Spleen (tissue), 11 donors: ENCODE results near the gene SGK2. TPM values are rescaled to one million over a fixed set of nuclear protein-coding genes. Genes with fewer than 3 reads are reported as not detected.

Experiments
- DNase-seq: peaks from one replicate; pipeline ENCODE4 v3.0.0-alpha.2; 2020
- H3K27ac ChIP-seq, 8 donors: fragments of 200-600 bp; sonication (generic) in 7 of 8; 1 replicate in 4 of 8; 2 replicates in 4 of 8; pipeline versions ENCODE4 v1.5.0 to v1.8.0; 2016 to 2021; ENCODE audit warnings: inconsistent platforms in 4 of 8, mild to moderate bottlenecking in 4 of 8, moderate library complexity in 1 of 8
- H3K27me3 ChIP-seq, 7 donors: fragments of 200-600 bp; sonication (generic) in 6 of 7; replicated peaks in 1 of 7; 1 replicate in 4 of 7; 2 replicates in 3 of 7; pipeline versions ENCODE4 v1.5.0 to v1.8.0; 2016 to 2021; ENCODE audit warnings: inconsistent platforms in 3 of 7, mild to moderate bottlenecking in 1 of 7
- H3K36me3 ChIP-seq, 6 donors: fragments of 200-600 bp; sonication (generic) in 5 of 6; 1 replicate in 4 of 6; 2 replicates in 2 of 6; pipeline versions ENCODE4 v1.5.0 to v1.8.0; 2016 to 2021; ENCODE audit warnings: inconsistent platforms in 2 of 6
- H3K4me1 ChIP-seq, 6 donors: fragments of 200-600 bp; sonication (generic) in 5 of 6; 1 replicate in 3 of 6; 2 replicates in 3 of 6; pipeline versions ENCODE4 v1.5.0 to v1.8.0; 2016 to 2021; ENCODE audit warnings: inconsistent platforms in 3 of 6
- H3K4me3 ChIP-seq, 8 donors: fragments of 200-600 bp; sonication (generic) in 7 of 8; 1 replicate in 4 of 8; 2 replicates in 4 of 8; pipeline versions ENCODE4 v1.5.0 to v1.8.0; 2016 to 2021; ENCODE audit warnings: inconsistent platforms in 4 of 8, mild to moderate bottlenecking in 4 of 8, moderate library complexity in 2 of 8
- H3K9me3 ChIP-seq, 8 donors: fragments of 200-600 bp; sonication (generic) in 7 of 8; 1 replicate in 4 of 8; 2 replicates in 4 of 8; pipeline versions ENCODE4 v1.5.0 to v1.8.0; 2016 to 2021; ENCODE audit warnings: inconsistent platforms in 4 of 8
- CTCF ChIP-seq, 11 experiments: fragments of 200-600 bp in 7 of 11; fragments of 450-650 bp in 4 of 11; sonication (generic) in 4 of 11; IDR thresholded peaks in 8 of 11; conservative IDR thresholded peaks in 3 of 11; 1 replicate in 7 of 11; 2 replicates in 4 of 11; pipeline versions ENCODE4 v1.4.0 to v1.8.0; 2016 to 2021; ENCODE audit warnings: antibody characterized with exemption in 11 of 11, inconsistent platforms in 4 of 11, mild to moderate bottlenecking in 1 of 11
- POLR2A ChIP-seq, 3 donors: fragments of 450-650 bp; IDR thresholded peaks; one replicate each; pipeline ENCODE4 v1.5.1; 2017; ENCODE audit warnings: antibody characterized with exemption in 3 of 3, mild to moderate bottlenecking in 1 of 3
- POLR2AphosphoS5 ChIP-seq, 3 donors: sonication (generic); formaldehyde crosslinking; IDR thresholded peaks; one replicate each; pipeline ENCODE4 v1.5.1; 2017; ENCODE audit warnings: antibody characterized with exemption in 3 of 3
- WGBS, 5 donors: extraction: QIAGEN DNeasy Blood & Tissue Kit in 3 of 5; methylation state at CpG; one replicate each; pipeline versions ENCODE4 v1.1.5 to v1.1.7; 2013 to 2018; 5-methylcytosine and 5-hydroxymethylcytosine counted together
- intact Hi-C: fragments of 100-400 bp; cut with DNase I; formaldehyde crosslinking; loops from one replicate; pipeline ENCODE4 v1.15.0; 2023; ENCODE audit warnings: low total_unique reads
- polyA plus RNA-seq, 3 donors: library from polyadenylated mRNA; stranded (reverse); fragments of 200-250 nt; gene quantifications; one replicate each; pipeline ENCODE4 v1.2.1, GENCODE V29; 2013
- total RNA-seq, 7 donors: library from RNA; depleted of rRNA in 3 of 7; stranded (reverse); fragments of >200 nt in 3 of 7; fragmentation: NEBNext Ultra II Directional in 4 of 7; extraction: Animal tissue kit (Norgen Biotek cat#: 25700) in 4 of 7; gene quantifications; one replicate each; pipeline versions ENCODE4 v1.1.0 to v1.2.1, GENCODE V29; 2016 to 2021
- donor health status: healthy with polysubstance abuse.
- donor health status: DM: no; HTN: no; CAD: no; lungs with moderate emphysema.
- donor health status: DM: no; HTN: no; CAD: no.
- donor health status: Bipolar disorder and iron deficiency.
- donor health status: healthy.
- donor health status: DM: no; HTN: no; CAD: no.
- donor health status: DM: yes; HTN: yes; CAD: no.

SGK2 gene
- total and polyA plus RNA-seq, 10 donors = 0.50 to 3.1 (median 0.99) TPM

- H3K27ac ChIP-seq = no peak overlapping the region
- no peak overlapping the region for H3K4me3 ChIP-seq
- TF ChIP-seq POLR2A (IDR thresholded peaks at IDR 0.05) = no peak
- no peaks in the 10 kb centered on the region for H3K27me3 ChIP-seq
- H3K36me3 ChIP-seq = peaks cover 0 to 46% (median 6%) of the 10 kb centered on the region in 6 donors
- H3K4me1 ChIP-seq = peaks cover 0 to 8% (median 0%) of the 10 kb centered on the region in 6 donors
- intact Hi-C loops = no loop called here
- no peak for DNase-seq
- no peaks in the 10 kb centered on the region for H3K9me3 ChIP-seq
Observed at GRCh38 chr20:43533060-43533459, 25.8 kb upstream of the SGK2 start.

GRCh38 chr20:43534016-43534415 lies 24.8 kb upstream of the SGK2 start:
- no peak overlapping the region for H3K27ac ChIP-seq
- H3K4me3 ChIP-seq = no peak overlapping the region
- no peaks in the 10 kb centered on the region for H3K27me3 ChIP-seq
- peaks cover 0 to 41% (median 6%) of the 10 kb centered on the region in 6 donors for H3K36me3 ChIP-seq
- WGBS, 5 donors = 92 to 98% (median 95%) methylated on average over 5 to 7 of the region's 7 CpGs
- intact Hi-C loops = no loop called here
- DNase-seq = no peak
- no peaks in the 10 kb centered on the region for H3K9me3 ChIP-seq
- TF ChIP-seq POLR2AphosphoS5 (IDR thresholded peaks at IDR 0.05) = no peak
- no peak for TF ChIP-seq CTCF (IDR thresholded peaks at IDR 0.05 in 8 of 11, conservative IDR thresholded peaks at IDR 0.05 in 3 of 11)
- TF ChIP-seq POLR2A (IDR thresholded peaks at IDR 0.05) = no peak
- H3K4me1 ChIP-seq = peaks cover 0 to 13% (median 0%) of the 10 kb centered on the region in 6 donors

- 81 to 95% (median 91%) methylated on average over 8 of the region's 8 CpGs for WGBS, 5 donors
- intact Hi-C loops = loop anchor here (5.0 kb wide), 1 partner anchor 157 kb away; no protein-coding TSS in a partner anchor
- peaks cover 0 to 43% (median 6%) of the 10 kb centered on the region in 6 donors for H3K36me3 ChIP-seq
Observed at GRCh38 chr20:43534791-43535350, 24.0 kb upstream of the SGK2 start.

GRCh38 chr20:43535370-43536004 lies 23.3 kb upstream of the SGK2 start:
- intact Hi-C loops = loop anchor here (5.0 kb wide), 1 partner anchor 157 kb away; no protein-coding TSS in a partner anchor
- Histone ChIP-seq H3K4me3 (no peak overlapping the region), H3K36me3 (peaks cover 0 to 44% (median 8%) of the 10 kb centered on the region in 6 donors), H3K27ac (no peak overlapping the region), H3K9me3 (no peaks in the 10 kb centered on the region), H3K27me3 (no peaks in the 10 kb centered on the region), H3K4me1 (peaks cover 0 to 13% (median 0%) of the 10 kb centered on the region in 6 donors)
- TF ChIP-seq POLR2AphosphoS5 (IDR thresholded peaks at IDR 0.05) = no peak
- no peak for TF ChIP-seq CTCF (IDR thresholded peaks at IDR 0.05 in 8 of 11, conservative IDR thresholded peaks at IDR 0.05 in 3 of 11)
- TF ChIP-seq POLR2A (IDR thresholded peaks at IDR 0.05) = no peak
- 83 to 95% (median 87%) methylated on average over 7 of the region's 7 CpGs for WGBS, 5 donors
- no peak for DNase-seq

More at GRCh38 chr20:43534791-43535350, 24.0 kb upstream of the SGK2 start:
- no peak overlapping the region for H3K27ac ChIP-seq
- H3K9me3 ChIP-seq = no peaks in the 10 kb centered on the region
- TF ChIP-seq POLR2AphosphoS5 (IDR thresholded peaks at IDR 0.05) = no peak
- no peak for TF ChIP-seq POLR2A (IDR thresholded peaks at IDR 0.05)
- TF ChIP-seq CTCF (IDR thresholded peaks at IDR 0.05 in 8 of 11, conservative IDR thresholded peaks at IDR 0.05 in 3 of 11) = no peak
- peaks cover 0 to 13% (median 0%) of the 10 kb centered on the region in 6 donors for H3K4me1 ChIP-seq
- H3K4me3 ChIP-seq = no peak overlapping the region
- H3K27me3 ChIP-seq = no peaks in the 10 kb centered on the region
- DNase-seq = no peak
